ENCODE results near the gene EXOC4. TPM values are rescaled to one million over a fixed set of nuclear protein-coding genes. Genes with fewer than 3 reads are reported as not detected.

Gene EXOC4
- total RNA-seq, 2 donors from 2014 or later, result 106 to 115 TPM

DNA sequence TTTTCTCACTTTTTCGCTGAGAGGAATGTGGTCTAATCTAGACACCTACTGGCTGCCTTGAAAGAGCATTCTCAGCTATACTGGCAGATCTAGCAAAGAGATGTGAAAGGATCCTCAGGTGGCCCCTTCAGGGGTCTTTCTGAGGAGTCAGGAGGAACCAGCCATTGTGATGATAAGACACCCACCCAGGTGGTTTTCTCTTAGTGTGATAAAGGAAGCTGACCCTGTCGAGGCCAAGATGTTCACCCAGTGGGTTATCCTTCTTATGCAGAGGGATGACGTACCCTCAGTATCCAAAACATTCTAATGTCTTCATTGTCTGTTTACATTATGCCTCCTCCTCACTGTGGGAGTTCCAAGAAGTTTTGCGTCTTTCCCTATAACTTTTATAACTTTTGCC is 776.0 kb downstream of the EXOC4 start:
- no peak overlapping the region for H3K4me3 Mint-ChIP-seq
- H3K27ac Mint-ChIP-seq, result no peak overlapping the region
- TF ChIP-seq, protein P1, sequence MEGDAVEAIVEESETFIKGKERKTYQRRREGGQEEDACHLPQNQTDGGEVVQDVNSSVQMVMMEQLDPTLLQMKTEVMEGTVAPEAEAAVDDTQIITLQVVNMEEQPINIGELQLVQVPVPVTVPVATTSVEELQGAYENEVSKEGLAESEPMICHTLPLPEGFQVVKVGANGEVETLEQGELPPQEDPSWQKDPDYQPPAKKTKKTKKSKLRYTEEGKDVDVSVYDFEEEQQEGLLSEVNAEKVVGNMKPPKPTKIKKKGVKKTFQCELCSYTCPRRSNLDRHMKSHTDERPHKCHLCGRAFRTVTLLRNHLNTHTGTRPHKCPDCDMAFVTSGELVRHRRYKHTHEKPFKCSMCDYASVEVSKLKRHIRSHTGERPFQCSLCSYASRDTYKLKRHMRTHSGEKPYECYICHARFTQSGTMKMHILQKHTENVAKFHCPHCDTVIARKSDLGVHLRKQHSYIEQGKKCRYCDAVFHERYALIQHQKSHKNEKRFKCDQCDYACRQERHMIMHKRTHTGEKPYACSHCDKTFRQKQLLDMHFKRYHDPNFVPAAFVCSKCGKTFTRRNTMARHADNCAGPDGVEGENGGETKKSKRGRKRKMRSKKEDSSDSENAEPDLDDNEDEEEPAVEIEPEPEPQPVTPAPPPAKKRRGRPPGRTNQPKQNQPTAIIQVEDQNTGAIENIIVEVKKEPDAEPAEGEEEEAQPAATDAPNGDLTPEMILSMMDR (conservative IDR thresholded peaks at IDR 0.05), result no peak
- Histone ChIP-seq H3K4me1 (ENCODE audit: control insufficient read depth, insufficient read depth, low read length) (no peaks in the 10 kb centered on the region), H3K9me3 (ENCODE audit: control insufficient read depth, low read length) (peaks cover 16% of the 10 kb centered on the region), H3K9ac (ENCODE audit: extremely low read depth, low read length, poor library complexity, severe bottlenecking) (no peak overlapping the region), H3K36me3 (ENCODE audit: control insufficient read depth, insufficient read depth, low read length) (peaks cover 4% of the 10 kb centered on the region), H3K27me3 (ENCODE audit: control insufficient read depth, insufficient read depth, low read length, poor library complexity, severe bottlenecking) (no peaks in the 10 kb centered on the region), H3K4me3 (ENCODE audit: low read length) (no peak overlapping the region), H3K27ac (ENCODE audit: low read depth, low read length) (no peak overlapping the region)
- peak; percentile 59 for DNase-seq
- peaks cover 34% of the 10 kb centered on the region for H3K9me3 Mint-ChIP-seq
- H3K4me1 Mint-ChIP-seq, result peaks cover 13% of the 10 kb centered on the region
- peaks cover 36% of the 10 kb centered on the region for H3K36me3 Mint-ChIP-seq (ENCODE audit: low read depth)
- H3K27me3 Mint-ChIP-seq (ENCODE audit: insufficient read depth), result peaks cover 6% of the 10 kb centered on the region
- WGBS, 2 experiments (ENCODE audit: insufficient coverage in 1 of 2, insufficient read length in 1 of 2), result 56 to 60% methylated on average over 4 of the region's 4 CpGs

GRCh38 chr7:134029743-134030142 is 776.9 kb downstream of the EXOC4 start:
- no peaks in the 10 kb centered on the region for H3K4me1 ChIP-seq (ENCODE audit: control insufficient read depth, insufficient read depth, low read length)
- Mint-ChIP-seq H3K9me3 (peaks cover 34% of the 10 kb centered on the region), H3K27ac (no peak overlapping the region), H3K4me3 (no peak overlapping the region), H3K36me3 (ENCODE audit: low read depth) (peaks cover 33% of the 10 kb centered on the region), H3K4me1 (peaks cover 13% of the 10 kb centered on the region), H3K27me3 (ENCODE audit: insufficient read depth) (peaks cover 6% of the 10 kb centered on the region)
- peaks cover 16% of the 10 kb centered on the region for H3K9me3 ChIP-seq (ENCODE audit: control insufficient read depth, low read length)
- peak overlapping the region; percentile 50 for H3K4me3 ChIP-seq (ENCODE audit: low read length)
- peaks cover 4% of the 10 kb centered on the region for H3K36me3 ChIP-seq (ENCODE audit: control insufficient read depth, insufficient read depth, low read length)
- H3K27me3 ChIP-seq (ENCODE audit: control insufficient read depth, insufficient read depth, low read length, poor library complexity, severe bottlenecking), result no peaks in the 10 kb centered on the region
- no peak overlapping the region for H3K27ac ChIP-seq (ENCODE audit: low read depth, low read length)
- 100% methylated on average over 1 of the region's 1 CpG for WGBS, 2 experiments (ENCODE audit: insufficient coverage in 1 of 2, insufficient read length in 1 of 2)
- DNase-seq, result no peak
- TF ChIP-seq, protein P1 (conservative IDR thresholded peaks at IDR 0.05), result no peak
- no peak overlapping the region for H3K9ac ChIP-seq (ENCODE audit: extremely low read depth, low read length, poor library complexity, severe bottlenecking)

- peak overlapping the region; percentile 50 for H3K4me3 ChIP-seq (ENCODE audit: low read length)
- H3K27me3 ChIP-seq (ENCODE audit: control insufficient read depth, insufficient read depth, low read length, poor library complexity, severe bottlenecking), result no peaks in the 10 kb centered on the region
- peaks cover 13% of the 10 kb centered on the region for H3K4me1 Mint-ChIP-seq
- peaks cover 4% of the 10 kb centered on the region for H3K36me3 ChIP-seq (ENCODE audit: control insufficient read depth, insufficient read depth, low read length)
- TF ChIP-seq, protein P1 (conservative IDR thresholded peaks at IDR 0.05), result no peak
- peaks cover 16% of the 10 kb centered on the region for H3K9me3 ChIP-seq (ENCODE audit: control insufficient read depth, low read length)
- no peak overlapping the region for H3K9ac ChIP-seq (ENCODE audit: extremely low read depth, low read length, poor library complexity, severe bottlenecking)
- no peak for DNase-seq
- no peak overlapping the region for H3K4me3 Mint-ChIP-seq
- H3K4me1 ChIP-seq (ENCODE audit: control insufficient read depth, insufficient read depth, low read length), result no peaks in the 10 kb centered on the region
- no peak overlapping the region for H3K27ac ChIP-seq (ENCODE audit: low read depth, low read length)
- no peak overlapping the region for H3K27ac Mint-ChIP-seq
- H3K27me3 Mint-ChIP-seq (ENCODE audit: insufficient read depth), result peaks cover 6% of the 10 kb centered on the region
- H3K9me3 Mint-ChIP-seq, result peaks cover 34% of the 10 kb centered on the region
- H3K36me3 Mint-ChIP-seq (ENCODE audit: low read depth), result peaks cover 33% of the 10 kb centered on the region
- 86 to 94% methylated on average over 5 to 7 of the region's 9 CpGs for WGBS, 2 experiments (ENCODE audit: insufficient coverage in 1 of 2, insufficient read length in 1 of 2)
These were observed 777.6 kb downstream of the EXOC4 start for GRCh38 chr7:134030460-134030865.
